Gastrocnemius medialis (tissue), 4 donors: ENCODE measurements around the gene RHOV. TPM values are rescaled to one million over a fixed set of nuclear protein-coding genes. Genes with fewer than 3 reads are reported as not detected.

ENCODE experiments used
- ATAC-seq, 2 donors: fragments of 150-250 bp; one replicate each; pipeline ENCODE4 v1.9.1; 2016
- DNase-seq, 2 donors: peaks; one replicate each; pipeline ENCODE4 v3.0.0-alpha.2; 2019
- H3K27ac ChIP-seq, 4 donors: fragments of 200-600 bp; sonication (generic); 1 replicate in 1 of 4; 2 replicates in 3 of 4; pipeline ENCODE4 v1.5.1; 2016 to 2018; ENCODE audit warnings: mild to moderate bottlenecking in 2 of 4, moderate library complexity in 1 of 4
- H3K27me3 ChIP-seq, 3 donors: fragments of 200-600 bp; sonication (generic) in 2 of 3; 1 replicate in 1 of 3; 2 replicates in 2 of 3; pipeline versions ENCODE4 v1.5.1 to v1.6.0; 2016 to 2019; ENCODE audit warnings: mild to moderate bottlenecking in 1 of 3, moderate library complexity in 1 of 3
- H3K36me3 ChIP-seq, 2 donors: fragments of 200-600 bp; sonication (generic) in 1 of 2; one replicate each; pipeline ENCODE4 v1.5.1; 2017 to 2018
- H3K4me1 ChIP-seq, 2 donors: fragments of 200-600 bp; sonication (generic) in 1 of 2; one replicate each; pipeline ENCODE4 v1.5.1; 2016 to 2017; ENCODE audit warnings: mild to moderate bottlenecking in 2 of 2
- H3K4me3 ChIP-seq, 4 donors: fragments of 200-600 bp; sonication (generic) in 3 of 4; 1 replicate in 1 of 4; 2 replicates in 3 of 4; pipeline ENCODE4 v1.5.1; 2016 to 2019; ENCODE audit warnings: mild to moderate bottlenecking in 2 of 4
- H3K9me3 ChIP-seq, 3 donors: fragments of 200-600 bp; sonication (generic) in 2 of 3; 1 replicate in 1 of 3; 2 replicates in 2 of 3; pipeline ENCODE4 v1.5.1; 2016 to 2019
- POLR2A ChIP-seq, 2 donors: fragments of 450-650 bp; IDR thresholded peaks; one replicate each; pipeline ENCODE4 v1.6.1; 2017; ENCODE audit warnings: antibody characterized with exemption in 2 of 2, mild to moderate bottlenecking in 2 of 2, moderate library complexity in 2 of 2
- in situ Hi-C, 4 donors: fragments of 200-750 bp; cut with MboI; loops; one replicate each; pipeline versions ENCODE4 v1.15.0 to v1.8.0; 2017; ENCODE audit warnings: low sequenced_read_pairs in 4 of 4
- intact Hi-C: fragments of 100-400 bp; cut with DNase I; formaldehyde crosslinking; loops from one replicate; pipeline ENCODE4 v1.15.1; 2023; ENCODE audit warnings: low total_unique reads
- total RNA-seq, 4 donors: library from RNA; depleted of rRNA; stranded (reverse); fragments of >200 nt; gene quantifications; one replicate each; pipeline versions ENCODE4 v1.1.0 to v1.2.3, GENCODE V29; 2016
- TF ChIP-seq, protein P1 (sequence below), 5 experiments: fragments of 450-650 bp in 3 of 5; fragments of 200-600 bp in 2 of 5; sonication (generic) in 2 of 5; IDR thresholded peaks in 4 of 5; conservative IDR thresholded peaks in 1 of 5; 1 replicate in 4 of 5; 2 replicates in 1 of 5; pipeline ENCODE4 v1.5.1; 2016 to 2019; ENCODE audit warnings: antibody characterized with exemption in 5 of 5, mild to moderate bottlenecking in 3 of 5, moderate library complexity in 3 of 5

Gene RHOV
- total RNA-seq, 4 donors from 2014 or later, result not detected

DNA sequence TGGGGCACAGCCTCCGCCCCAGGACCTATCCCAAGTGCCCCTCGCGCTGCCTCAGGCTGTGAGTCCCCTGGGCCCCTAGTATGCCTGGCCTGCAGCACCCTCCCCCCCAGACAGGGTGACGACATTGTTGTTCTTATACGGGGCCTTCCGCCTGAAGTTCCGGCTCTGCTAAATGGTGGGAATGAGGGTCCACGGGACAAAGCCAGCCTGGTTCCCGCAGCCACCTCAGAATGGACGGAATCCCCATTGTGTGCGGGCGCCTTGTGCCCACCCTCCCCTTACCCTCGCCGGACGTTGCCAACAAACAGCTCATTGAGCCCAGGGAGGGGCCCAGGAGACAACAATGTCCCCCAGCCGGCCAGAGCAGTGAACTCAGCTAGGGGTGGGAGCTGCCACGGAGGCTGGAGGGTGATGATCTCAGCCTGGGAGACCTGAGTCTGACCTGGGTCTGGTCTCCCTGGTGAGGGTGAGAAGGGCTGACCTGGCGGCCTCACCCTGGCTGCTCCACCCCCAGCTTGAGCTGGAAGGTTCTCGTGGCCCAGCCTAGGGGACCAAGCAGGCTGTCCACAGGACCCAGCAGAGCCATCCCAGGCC lies 44.9 kb upstream of the RHOV start:
- H3K4me3 ChIP-seq, result peak overlapping the region in 2 of 4 donors; percentile 22 to 25
- in situ Hi-C loops (no loop called here), intact Hi-C loops (no loop called here)
- DNase-seq (no peak), ATAC-seq (no peak)
- no peaks in the 10 kb centered on the region for H3K9me3 ChIP-seq
- peaks cover 11 to 14% of the 10 kb centered on the region in 2 donors for H3K4me1 ChIP-seq
- no peaks in the 10 kb centered on the region for H3K27me3 ChIP-seq
- TF ChIP-seq POLR2A (IDR thresholded peaks at IDR 0.05), result no peak
- TF ChIP-seq, protein P1, sequence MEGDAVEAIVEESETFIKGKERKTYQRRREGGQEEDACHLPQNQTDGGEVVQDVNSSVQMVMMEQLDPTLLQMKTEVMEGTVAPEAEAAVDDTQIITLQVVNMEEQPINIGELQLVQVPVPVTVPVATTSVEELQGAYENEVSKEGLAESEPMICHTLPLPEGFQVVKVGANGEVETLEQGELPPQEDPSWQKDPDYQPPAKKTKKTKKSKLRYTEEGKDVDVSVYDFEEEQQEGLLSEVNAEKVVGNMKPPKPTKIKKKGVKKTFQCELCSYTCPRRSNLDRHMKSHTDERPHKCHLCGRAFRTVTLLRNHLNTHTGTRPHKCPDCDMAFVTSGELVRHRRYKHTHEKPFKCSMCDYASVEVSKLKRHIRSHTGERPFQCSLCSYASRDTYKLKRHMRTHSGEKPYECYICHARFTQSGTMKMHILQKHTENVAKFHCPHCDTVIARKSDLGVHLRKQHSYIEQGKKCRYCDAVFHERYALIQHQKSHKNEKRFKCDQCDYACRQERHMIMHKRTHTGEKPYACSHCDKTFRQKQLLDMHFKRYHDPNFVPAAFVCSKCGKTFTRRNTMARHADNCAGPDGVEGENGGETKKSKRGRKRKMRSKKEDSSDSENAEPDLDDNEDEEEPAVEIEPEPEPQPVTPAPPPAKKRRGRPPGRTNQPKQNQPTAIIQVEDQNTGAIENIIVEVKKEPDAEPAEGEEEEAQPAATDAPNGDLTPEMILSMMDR (IDR thresholded peaks at IDR 0.05 in 4 of 5, conservative IDR thresholded peaks at IDR 0.05 in 1 of 5), result no peak
- H3K27ac ChIP-seq, result peak overlapping the region; percentile 47 to 74 (median 68)
- H3K36me3 ChIP-seq, result no peaks in the 10 kb centered on the region

DNA sequence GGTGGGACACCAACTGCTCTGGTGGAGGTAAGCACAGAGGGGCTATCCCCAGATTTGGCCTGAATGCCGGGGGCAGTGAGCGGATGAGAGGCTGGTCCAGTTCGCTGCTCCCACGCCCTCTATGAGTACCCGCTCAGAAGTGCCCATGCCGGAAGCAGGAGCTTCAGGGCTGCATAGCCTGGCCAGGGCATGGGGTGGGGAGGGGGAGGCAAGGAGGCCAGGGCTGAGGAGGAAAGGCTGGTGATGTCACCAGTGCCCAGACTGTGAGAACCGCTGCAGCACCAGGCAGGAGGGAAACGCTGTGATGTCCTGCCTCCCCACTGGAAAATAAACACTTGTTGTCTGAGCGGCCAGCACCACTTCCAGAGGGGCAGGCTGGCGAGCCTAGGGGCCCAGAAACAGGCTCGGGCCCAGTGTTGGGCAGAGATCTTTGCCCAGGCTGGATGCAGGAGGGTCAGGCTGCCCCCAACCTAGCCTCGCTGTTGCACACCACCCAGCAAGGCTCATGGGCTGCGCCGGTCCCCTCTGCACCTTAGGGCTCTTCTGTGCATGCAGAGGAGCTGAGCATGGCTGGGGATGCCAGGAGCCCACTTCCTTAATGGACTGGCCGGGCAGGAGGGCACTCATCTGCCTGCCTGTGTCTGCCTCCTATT lies 44.2 kb upstream of the RHOV start:
- H3K4me1 ChIP-seq, result peaks cover 5 to 8% of the 10 kb centered on the region in 2 donors
- peak in 1 of 2 donors; percentile 25 for ATAC-seq
- TF ChIP-seq POLR2A (IDR thresholded peaks at IDR 0.05), result no peak
- TF ChIP-seq, protein P1 (IDR thresholded peaks at IDR 0.05 in 4 of 5, conservative IDR thresholded peaks at IDR 0.05 in 1 of 5), result no peak
- H3K27ac ChIP-seq, result peak overlapping the region; percentile 47 to 74 (median 68)
- H3K9me3 ChIP-seq, result no peaks in the 10 kb centered on the region
- no peaks in the 10 kb centered on the region for H3K27me3 ChIP-seq
- H3K36me3 ChIP-seq, result no peaks in the 10 kb centered on the region
- peak overlapping the region in 3 of 4 donors; percentile 22 to 32 (median 25) for H3K4me3 ChIP-seq
- no peak for DNase-seq
- intact Hi-C loops (no loop called here), in situ Hi-C loops (no loop called here)

DNA sequence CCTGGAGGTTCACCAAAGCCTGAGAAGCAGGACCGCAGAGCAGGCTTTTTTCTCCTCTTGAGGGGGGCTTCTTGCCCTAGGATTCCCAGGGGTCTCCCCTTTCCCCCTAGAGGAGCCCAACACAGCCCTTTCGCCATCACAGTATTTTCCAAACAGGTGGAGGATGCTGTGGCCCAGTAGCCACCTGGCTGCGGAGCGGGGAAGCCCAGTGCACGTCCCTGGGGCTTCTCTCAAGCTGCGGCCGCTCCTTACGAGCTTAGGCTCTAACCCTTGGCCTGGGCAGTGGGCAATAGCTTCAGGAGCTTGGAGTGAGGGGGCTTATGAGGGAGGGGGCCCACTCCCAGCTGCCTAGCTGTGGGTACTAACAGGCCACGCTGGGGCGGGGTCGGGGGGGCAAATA lies 43.6 kb upstream of the RHOV start:
- Histone ChIP-seq H3K27ac (peak overlapping the region; percentile 47 to 74 (median 68)), H3K36me3 (no peaks in the 10 kb centered on the region), H3K27me3 (no peaks in the 10 kb centered on the region), H3K4me1 (peaks cover 0 to under 1% of the 10 kb centered on the region in 2 donors), H3K4me3 (peak overlapping the region in 2 of 4 donors; percentile 25 to 32), H3K9me3 (no peaks in the 10 kb centered on the region)
- intact Hi-C loops, result no loop called here
- DNase-seq (no peak), ATAC-seq (no peak)
- in situ Hi-C loops, result no loop called here
- TF ChIP-seq POLR2A (IDR thresholded peaks at IDR 0.05), result no peak
- TF ChIP-seq, protein P1 (IDR thresholded peaks at IDR 0.05 in 4 of 5, conservative IDR thresholded peaks at IDR 0.05 in 1 of 5), result no peak

DNA sequence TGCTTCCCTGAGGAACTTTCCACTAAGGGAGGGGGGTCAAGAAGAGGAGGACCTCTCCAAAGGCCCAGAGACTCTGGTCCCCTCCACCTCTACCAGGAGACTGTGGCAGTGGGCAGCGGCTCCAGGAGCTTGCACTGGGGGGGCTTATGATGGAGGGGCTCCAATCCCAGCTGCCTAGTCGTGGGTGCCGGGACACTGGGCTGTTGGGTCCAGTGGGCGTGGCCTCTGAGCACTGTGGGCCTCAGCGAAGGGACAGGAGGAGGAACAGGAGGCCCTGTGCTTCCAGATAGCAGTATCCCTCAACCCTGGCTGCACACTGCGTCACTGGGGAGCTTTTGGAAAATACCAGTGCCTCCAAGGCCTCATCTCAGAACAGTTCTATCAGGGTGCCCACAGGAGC lies 41.6 kb upstream of the RHOV start:
- DNase-seq (no peak), ATAC-seq (no peak)
- Histone ChIP-seq H3K27me3 (no peaks in the 10 kb centered on the region), H3K4me1 (no peaks in the 10 kb centered on the region), H3K9me3 (no peaks in the 10 kb centered on the region), H3K27ac (peak overlapping the region; percentile 15 to 67 (median 42)), H3K4me3 (no peak overlapping the region), H3K36me3 (no peaks in the 10 kb centered on the region)
- TF ChIP-seq POLR2A (IDR thresholded peaks at IDR 0.05), result no peak
- TF ChIP-seq, protein P1 (IDR thresholded peaks at IDR 0.05 in 4 of 5, conservative IDR thresholded peaks at IDR 0.05 in 1 of 5), result no peak
- in situ Hi-C loops (no loop called here), intact Hi-C loops (no loop called here)
